HepG2 (cell line): ENCODE measurements around the gene HEBP1. TPM values are rescaled to one million over a fixed set of nuclear protein-coding genes. Genes with fewer than 3 reads are reported as not detected.
A peak's percentile ranks its signal among the peaks of the same experiment; 100 is the strongest.

Experiments
- AHR ChIP-seq: IDR thresholded peaks from 2 replicates; pipeline ENCODE4 v1.6.1; 2018; ENCODE audit warnings: missing genetic modification reagents, missing compliant biosample characterization
- DMAP1 ChIP-seq: IDR thresholded peaks from 2 replicates; pipeline ENCODE4 v1.6.1; 2016
- FOXC1 ChIP-seq: sonication (generic); formaldehyde crosslinking; IDR thresholded peaks from 2 replicates; pipeline ENCODE4 v1.8.0; 2022; ENCODE audit warnings: mild to moderate bottlenecking, missing genetic modification reagents, borderline replicate concordance
- HDAC2 ChIP-seq: sonication (generic); formaldehyde crosslinking; IDR thresholded peaks from 2 replicates; pipeline ENCODE4 v1.4.0; 2020; ENCODE audit warnings: missing genetic modification reagents
- HMGA1 ChIP-seq: sonication (generic); formaldehyde crosslinking; conservative IDR thresholded peaks from 2 replicates; pipeline ENCODE4 v1.4.0; 2020; ENCODE audit warnings: missing genetic modification reagents
- HNF4A ChIP-seq: sonication (generic); formaldehyde crosslinking; IDR thresholded peaks from 2 replicates; pipeline ENCODE4 v1.4.0; 2020; ENCODE audit warnings: missing genetic modification reagents
- MED1 ChIP-seq: sonication (generic); formaldehyde crosslinking; IDR thresholded peaks from 2 replicates; pipeline ENCODE4 v1.4.0; 2020; ENCODE audit warnings: missing genetic modification reagents
- NRL ChIP-seq: sonication (generic); formaldehyde crosslinking; IDR thresholded peaks from 2 replicates; pipeline ENCODE4 v1.5.0; 2020; ENCODE audit warnings: missing genetic modification reagents, mild to moderate bottlenecking, moderate library complexity, borderline replicate concordance
- PRDM10 ChIP-seq: sonication (generic); formaldehyde crosslinking; IDR thresholded peaks from 2 replicates; pipeline ENCODE4 v1.4.0; 2020; ENCODE audit warnings: low read depth, missing genetic modification reagents
- REL ChIP-seq: sonication (generic); formaldehyde crosslinking; conservative IDR thresholded peaks from 2 replicates; pipeline ENCODE4 v1.8.0; 2022; ENCODE audit warnings: mild to moderate bottlenecking, missing genetic modification reagents, moderate library complexity
- RFX5 ChIP-seq: IDR thresholded peaks from 2 replicates; pipeline ENCODE4 v1.6.1; 2011; ENCODE audit warnings: low read depth, low read length, improper control_type of control experiment
- SIX4 ChIP-seq: sonication (generic); formaldehyde crosslinking; IDR thresholded peaks from 2 replicates; pipeline ENCODE4 v1.4.0; 2020; ENCODE audit warnings: missing genetic modification reagents
- SRF ChIP-seq: IDR thresholded peaks from 2 replicates; pipeline ENCODE4 v1.6.1; 2011; ENCODE audit warnings: mild to moderate bottlenecking, low read depth, low read length, moderate library complexity
- THAP8 ChIP-seq: sonication (generic); formaldehyde crosslinking; IDR thresholded peaks from 2 replicates; pipeline ENCODE4 v1.5.1; 2020; ENCODE audit warnings: missing genetic modification reagents, mild to moderate bottlenecking, borderline replicate concordance
- ZBTB26 ChIP-seq: IDR thresholded peaks from 2 replicates; pipeline ENCODE4 v1.6.1; 2016; ENCODE audit warnings: missing compliant biosample characterization, missing genetic modification reagents, borderline replicate concordance
- ZNF101 ChIP-seq: sonication (generic); formaldehyde crosslinking; IDR thresholded peaks from 2 replicates; pipeline ENCODE4 v1.4.0; 2020; ENCODE audit warnings: mild to moderate bottlenecking, low read depth, missing genetic modification reagents, borderline replicate concordance
- ZNF160 ChIP-seq: sonication (generic); formaldehyde crosslinking; IDR thresholded peaks from 2 replicates; pipeline ENCODE4 v1.8.0; 2022; ENCODE audit warnings: mild to moderate bottlenecking, inconsistent platforms, missing genetic modification reagents
- ZNF280B ChIP-seq: sonication (generic); formaldehyde crosslinking; IDR thresholded peaks from 2 replicates; pipeline ENCODE4 v1.5.0; 2020; ENCODE audit warnings: missing genetic modification reagents, mild to moderate bottlenecking, borderline replicate concordance
- ZNF430 ChIP-seq: sonication (generic); formaldehyde crosslinking; IDR thresholded peaks from 2 replicates; pipeline ENCODE4 v1.9.0; 2021; ENCODE audit warnings: mild to moderate bottlenecking, missing genetic modification reagents
- ZNF460 ChIP-seq: sonication (generic); formaldehyde crosslinking; IDR thresholded peaks from 2 replicates; pipeline ENCODE4 v1.5.1; 2020; ENCODE audit warnings: missing genetic modification reagents, mild to moderate bottlenecking, borderline replicate concordance
- ZNF589 ChIP-seq: sonication (generic); formaldehyde crosslinking; conservative IDR thresholded peaks from 2 replicates; pipeline ENCODE4 v1.8.0; 2022; ENCODE audit warnings: mild to moderate bottlenecking, moderate library complexity, missing genetic modification reagents
- ZNF75D ChIP-seq: sonication (generic); formaldehyde crosslinking; IDR thresholded peaks from 2 replicates; pipeline ENCODE4 v1.8.1; 2023; ENCODE audit warnings: missing genetic modification reagents, mild to moderate bottlenecking, borderline replicate concordance
- ZNF790 ChIP-seq: sonication (generic); formaldehyde crosslinking; IDR thresholded peaks from 2 replicates; pipeline ENCODE4 v1.8.0; 2022; ENCODE audit warnings: missing genetic modification reagents, mild to moderate bottlenecking, borderline replicate concordance
- polyA plus RNA-seq, 8 experiments: library from polyadenylated mRNA; depleted of rRNA in 3 of 8; stranded (reverse) in 7 of 8; unstranded in 1 of 8; fragments of >200 nt; fragmentation: Illumina TruSeq in 4 of 8; extraction: Trizol in 4 of 8; gene quantifications; 2 replicates each; pipeline versions ENCODE4 v1.2.1 to v1.2.3, GENCODE V29; 2011 to 2016; ENCODE audit warnings: low read depth in 4 of 8, missing spikeins in 1 of 8, mixed read lengths in 1 of 8; ENCODE audit not compliant: insufficient read depth in 1 of 8
- total RNA-seq, 5 experiments: library from RNA; depleted of rRNA; stranded (reverse); fragments of >200 nt; fragmentation: Illumina TruSeq; extraction: Trizol; gene quantifications; 2 replicates each; pipeline ENCODE4 v1.2.3, GENCODE V29; 2016; ENCODE audit warnings: low read depth in 1 of 5

The HEBP1 gene
- total and polyA plus RNA-seq, 2 of the 13 experiments (the other 11 are each of a cell fraction or from before 2014, with no cell fraction given): 7.8 to 9.4 TPM

GRCh38 chr12:12927211-12928079, 72.6 kb downstream of the HEBP1 start (continued):
- TF ChIP-seq FOXC1 (CRISPR knock-in tag): no peak; the same call in 1 of the 2 replicates
- peak; percentile 81; the same call in 1 of the 2 replicates for TF ChIP-seq PRDM10
- no peak for TF ChIP-seq ZNF101 (CRISPR knock-in tag)
- peak; percentile 43 for TF ChIP-seq HNF4A (CRISPR knock-in tag)
- TF ChIP-seq ZNF790 (CRISPR knock-in tag): no peak
- 0 out of 2 replicates have a peak, but pooled peaks have one; percentile 20 for TF ChIP-seq ZBTB26 (CRISPR knock-in tag)
- no peak for TF ChIP-seq RFX5
- TF ChIP-seq ZNF160 (CRISPR knock-in tag): 0 out of 2 replicates have a peak, but pooled peaks have one; percentile 13
- no peak for TF ChIP-seq HDAC2
- TF ChIP-seq ZNF280B (CRISPR knock-in tag): peak; percentile 57; the same call in 1 of the 2 replicates
- TF ChIP-seq MED1: peak; percentile 48
- TF ChIP-seq REL: no peak
- no peak for TF ChIP-seq ZNF460 (CRISPR knock-in tag)
- no peak for TF ChIP-seq NRL (CRISPR knock-in tag)
- TF ChIP-seq SRF: peak; percentile 78
- no peak for TF ChIP-seq HMGA1 (CRISPR knock-in tag)
- TF ChIP-seq THAP8: no peak
- peak; percentile 39; the same call in 1 of the 2 replicates for TF ChIP-seq DMAP1 (CRISPR knock-in tag)
- TF ChIP-seq AHR (CRISPR knock-in tag): 0 out of 2 replicates have a peak, but pooled peaks have one; percentile 65
- TF ChIP-seq SIX4 (CRISPR knock-in tag): no peak
- TF ChIP-seq ZNF430: 0 out of 2 replicates have a peak, but pooled peaks have one; percentile 42
- no peak for TF ChIP-seq ZNF589 (CRISPR knock-in tag)
- no peak for TF ChIP-seq ZNF75D (CRISPR knock-in tag)
